ENCODE data around the gene FFAR3. TPM values are rescaled to one million over a fixed set of nuclear protein-coding genes. Genes with fewer than 3 reads are reported as not detected.

FFAR3 gene
- total RNA-seq, 5 donors from 2014 or later (not counting 1 experiment from before 2014, with no cell fraction given), result 0.47 TPM; not detected in 4

DNA sequence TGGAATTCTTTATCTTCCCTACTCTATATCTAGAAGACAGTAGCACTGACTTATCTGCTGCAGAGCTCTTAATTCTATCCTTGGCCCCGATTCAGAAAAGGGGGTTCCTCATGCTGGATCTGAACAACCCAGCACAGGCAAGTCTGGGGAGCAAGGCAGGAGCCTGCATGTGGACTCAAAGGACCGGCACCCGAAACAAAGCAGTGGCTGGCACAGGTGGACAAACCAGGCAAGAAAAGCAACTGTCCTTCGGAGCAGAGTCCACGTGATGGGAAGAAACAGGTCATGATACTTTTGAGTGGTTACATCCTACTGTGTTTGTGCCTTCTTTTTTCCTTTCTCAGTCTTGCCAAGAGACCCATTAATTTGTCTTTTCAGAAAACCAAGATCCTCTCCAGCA is 50.9 kb downstream of the FFAR3 start:
- H3K36me3 Mint-ChIP-seq, result no peaks in the 10 kb centered on the region
- ChIA-PET POLR2A (no interaction called here), CTCF (no interaction called here)
- Histone ChIP-seq H3K36me3 (ENCODE audit: control insufficient read depth in 2 of 2, extremely low read depth in 1 of 2, insufficient read depth in 1 of 2, low read length in 1 of 2) (no peaks in the 10 kb centered on the region), H3K27ac (ENCODE audit: low read length) (no peak overlapping the region), H3K9me3 (no peaks in the 10 kb centered on the region), H3K4me3 (ENCODE audit: control insufficient read depth in 1 of 2, extremely low read depth in 1 of 2, low read length in 1 of 2) (no peak overlapping the region), H3K27me3 (replicated peaks in 1 of 2; ENCODE audit: control insufficient read depth in 2 of 2, extremely low read depth in 1 of 2, insufficient read depth in 2 of 2, low read length in 1 of 2) (peaks cover 0 to 9% of the 10 kb centered on the region in 2 experiments), H3K4me1 (ENCODE audit: control insufficient read depth in 1 of 2, extremely low read depth in 1 of 2, insufficient read depth in 2 of 2, low read length in 2 of 2) (no peaks in the 10 kb centered on the region)
- H3K9me3 Mint-ChIP-seq, result no peaks in the 10 kb centered on the region
- ATAC-seq (replicated peaks in 1 of 4) (no peak), DNase-seq (no peak)
- peaks cover 14 to 15% of the 10 kb centered on the region in 2 donors for H3K27me3 Mint-ChIP-seq
- 75% methylated on average over 2 of the region's 5 CpGs for WGBS (ENCODE audit: insufficient coverage)
- no peak overlapping the region for H3K4me3 Mint-ChIP-seq
- no peak overlapping the region for H3K27ac Mint-ChIP-seq
- no peaks in the 10 kb centered on the region for H3K4me1 Mint-ChIP-seq

Other genes with a start within 250 kb of the FFAR3 start
- 1 to 10 TPM in 1 of 5 donors, under 1 TPM in 1, not detected in 3; 0.79 to 1.1 TPM for gene FXYD3, start 242.6 kb upstream of the FFAR3 start, total RNA-seq
- gene LGI4, start 223.4 kb upstream of the FFAR3 start, total RNA-seq, result 1 to 10 TPM in 1 of 5 donors, under 1 TPM in 4; 0.15 to 1.1 (median 0.89) TPM
- gene FXYD1, start 219.6 kb upstream of the FFAR3 start, total RNA-seq, result 1 to 10 TPM in 4 of 5 donors, under 1 TPM in 1; 0.70 to 7.7 (median 4.8) TPM
- 10 to 100 TPM in 4 of 5 donors, 1 to 10 TPM in 1; 8.8 to 24.0 (median 12.6) TPM for gene FXYD7, start 215.2 kb upstream of the FFAR3 start, total RNA-seq
- gene FXYD5, start 203.7 kb upstream of the FFAR3 start, total RNA-seq, result 100 to 1,000 TPM; 440 to 616 (median 504) TPM
- gene FAM187B, start 129.7 kb upstream of the FFAR3 start, total RNA-seq, result not detected
- gene LSR, start 109.5 kb upstream of the FFAR3 start, total RNA-seq, result 10 to 100 TPM; 36.8 to 64.9 (median 57.4) TPM
- gene USF2, start 89.5 kb upstream of the FFAR3 start, total RNA-seq, result 100 to 1,000 TPM; 207 to 255 (median 249) TPM
- 1 to 10 TPM in 4 of 5 donors, under 1 TPM in 1; 0.65 to 1.9 (median 1.1) TPM for gene HAMP, start 75.9 kb upstream of the FFAR3 start, total RNA-seq
- gene MAG, start 66.3 kb upstream of the FFAR3 start, total RNA-seq, result under 1 TPM in 2 of 5 donors, not detected in 3; 0.16 to 0.19 TPM
- 10 to 100 TPM in 1 of 5 donors, 1 to 10 TPM in 4; 6.6 to 25.7 (median 8.7) TPM for gene CD22, start 29.3 kb upstream of the FFAR3 start, total RNA-seq
- gene FFAR1, start 10.6 kb upstream of the FFAR3 start, total RNA-seq, result under 1 TPM in 2 of 5 donors, not detected in 3; 0.21 to 0.35 TPM
- gene GPR42, start 12.6 kb downstream of the FFAR3 start, total RNA-seq, result not detected
- not detected for gene FFAR2, start 89.8 kb downstream of the FFAR3 start, total RNA-seq
- gene KRTDAP, start 132.0 kb downstream of the FFAR3 start, total RNA-seq, result not detected
- 1 to 10 TPM in 4 of 5 donors, not detected in 1; 1.8 to 2.3 (median 2.1) TPM for gene DMKN, start 155.2 kb downstream of the FFAR3 start, total RNA-seq
- under 1 TPM in 1 of 5 donors, not detected in 4; 0.23 TPM for gene SBSN, start 169.9 kb downstream of the FFAR3 start, total RNA-seq
- not detected for gene GAPDHS, start 175.0 kb downstream of the FFAR3 start, total RNA-seq
- gene TMEM147, start 187.2 kb downstream of the FFAR3 start, total RNA-seq, result 10 to 100 TPM; 27.5 to 46.6 (median 44.2) TPM
- gene ATP4A, start 205.2 kb downstream of the FFAR3 start, total RNA-seq, result not detected
- not detected for gene PMIS2, start 227.7 kb downstream of the FFAR3 start, total RNA-seq